DOHH2 (cell line): Measurements from ENCODE around the gene HIF3A.

Experiments used
- EZH2phosphoT487 ChIP-seq: fragments of 200-600 bp; sonication (generic); IDR thresholded peaks from 2 replicates; pipeline ENCODE4 v1.6.1; 2017; ENCODE audit warnings: borderline replicate concordance, mild to moderate bottlenecking, antibody characterized with exemption, low read length, moderate library complexity, mixed read lengths
- TF ChIP-seq, protein P1 (sequence below): fragments of 200-600 bp; sonication (generic); IDR thresholded peaks from one replicate; pipeline ENCODE4 v1.5.1; 2014; ENCODE audit warnings: antibody characterized with exemption, mild to moderate bottlenecking, low read depth, low read length; ENCODE audit not compliant: poor library complexity, severe bottlenecking

DNA sequence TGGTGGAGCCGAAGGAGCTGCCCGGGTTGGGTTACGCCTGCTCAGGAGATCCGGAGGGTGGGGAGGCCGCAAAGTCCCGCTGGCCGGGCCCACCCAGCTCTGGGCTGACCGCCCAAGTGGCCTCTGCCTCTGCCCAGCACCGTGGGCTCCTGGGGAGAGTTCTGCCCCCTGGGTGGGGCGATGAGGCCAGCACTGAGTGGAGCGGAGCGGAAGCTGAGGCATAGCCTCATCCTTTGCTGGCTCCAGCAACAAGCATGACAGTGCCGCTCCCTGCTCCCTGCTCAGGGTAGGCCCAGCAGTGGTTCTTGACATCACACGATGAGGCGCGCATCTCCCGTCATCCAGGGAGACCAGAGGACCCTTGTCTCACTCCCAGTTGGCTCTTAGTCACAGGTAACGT, 94.0 kb downstream of the HIF3A start:
- TF ChIP-seq EZH2phosphoT487, result no peak
- TF ChIP-seq, protein P1, sequence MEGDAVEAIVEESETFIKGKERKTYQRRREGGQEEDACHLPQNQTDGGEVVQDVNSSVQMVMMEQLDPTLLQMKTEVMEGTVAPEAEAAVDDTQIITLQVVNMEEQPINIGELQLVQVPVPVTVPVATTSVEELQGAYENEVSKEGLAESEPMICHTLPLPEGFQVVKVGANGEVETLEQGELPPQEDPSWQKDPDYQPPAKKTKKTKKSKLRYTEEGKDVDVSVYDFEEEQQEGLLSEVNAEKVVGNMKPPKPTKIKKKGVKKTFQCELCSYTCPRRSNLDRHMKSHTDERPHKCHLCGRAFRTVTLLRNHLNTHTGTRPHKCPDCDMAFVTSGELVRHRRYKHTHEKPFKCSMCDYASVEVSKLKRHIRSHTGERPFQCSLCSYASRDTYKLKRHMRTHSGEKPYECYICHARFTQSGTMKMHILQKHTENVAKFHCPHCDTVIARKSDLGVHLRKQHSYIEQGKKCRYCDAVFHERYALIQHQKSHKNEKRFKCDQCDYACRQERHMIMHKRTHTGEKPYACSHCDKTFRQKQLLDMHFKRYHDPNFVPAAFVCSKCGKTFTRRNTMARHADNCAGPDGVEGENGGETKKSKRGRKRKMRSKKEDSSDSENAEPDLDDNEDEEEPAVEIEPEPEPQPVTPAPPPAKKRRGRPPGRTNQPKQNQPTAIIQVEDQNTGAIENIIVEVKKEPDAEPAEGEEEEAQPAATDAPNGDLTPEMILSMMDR, result no peak
